ENCODE results near the gene PRSS1. TPM values are rescaled to one million over a fixed set of nuclear protein-coding genes. Genes with fewer than 3 reads are reported as not detected.

The PRSS1 gene
- total RNA-seq, 1 experiment from 2014 or later, result not detected

DNA sequence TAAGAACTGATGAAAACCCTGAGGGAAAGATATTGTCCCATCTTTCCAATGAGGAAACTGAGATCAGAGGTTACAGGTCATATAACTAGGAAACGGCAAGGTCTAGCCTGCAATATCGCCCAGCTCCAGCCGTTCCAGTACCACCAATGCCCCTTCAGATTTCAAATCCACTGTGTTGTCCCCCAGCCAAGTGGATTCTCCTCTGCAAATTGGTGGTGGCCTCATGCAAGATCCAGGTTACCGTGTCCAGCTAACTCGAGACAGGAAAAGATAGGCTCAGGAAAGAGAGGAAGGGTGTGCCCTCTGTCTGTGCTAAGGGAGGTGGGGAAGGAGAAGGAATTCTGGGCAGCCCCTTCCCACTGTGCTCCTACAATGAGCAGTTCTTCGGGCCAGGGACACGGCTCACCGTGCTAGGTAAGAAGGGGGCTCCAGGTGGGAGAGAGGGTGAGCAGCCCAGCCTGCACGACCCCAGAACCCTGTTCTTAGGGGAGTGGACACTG, 46.8 kb downstream of the PRSS1 start:
- H3K4me3 ChIP-seq (ENCODE audit: low read depth, low read length, poor library complexity, severe bottlenecking), result no peak overlapping the region

DNA sequence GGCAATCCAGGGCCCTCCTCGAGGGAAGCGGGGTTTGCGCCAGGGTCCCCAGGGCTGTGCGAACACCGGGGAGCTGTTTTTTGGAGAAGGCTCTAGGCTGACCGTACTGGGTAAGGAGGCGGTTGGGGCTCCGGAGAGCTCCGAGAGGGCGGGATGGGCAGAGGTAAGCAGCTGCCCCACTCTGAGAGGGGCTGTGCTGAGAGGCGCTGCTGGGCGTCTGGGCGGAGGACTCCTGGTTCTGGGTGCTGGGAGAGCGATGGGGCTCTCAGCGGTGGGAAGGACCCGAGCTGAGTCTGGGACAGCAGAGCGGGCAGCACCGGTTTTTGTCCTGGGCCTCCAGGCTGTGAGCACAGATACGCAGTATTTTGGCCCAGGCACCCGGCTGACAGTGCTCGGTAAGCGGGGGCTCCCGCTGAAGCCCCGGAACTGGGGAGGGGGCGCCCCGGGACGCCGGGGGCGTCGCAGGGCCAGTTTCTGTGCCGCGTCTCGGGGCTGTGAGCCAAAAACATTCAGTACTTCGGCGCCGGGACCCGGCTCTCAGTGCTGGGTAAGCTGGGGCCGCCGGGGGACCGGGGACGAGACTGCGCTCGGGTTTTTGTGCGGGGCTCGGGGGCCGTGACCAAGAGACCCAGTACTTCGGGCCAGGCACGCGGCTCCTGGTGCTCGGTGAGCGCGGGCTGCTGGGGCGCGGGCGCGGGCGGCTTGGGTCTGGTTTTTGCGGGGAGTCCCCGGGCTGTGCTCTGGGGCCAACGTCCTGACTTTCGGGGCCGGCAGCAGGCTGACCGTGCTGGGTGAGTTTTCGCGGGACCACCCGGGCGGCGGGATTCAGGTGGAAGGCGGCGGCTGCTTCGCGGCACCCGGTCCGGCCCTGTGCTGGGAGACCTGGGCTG, 47.5 kb downstream of the PRSS1 start:
- DNase-seq (ENCODE audit: low spot score), result no peak
- ChIA-PET CTCF (no interaction called here), POLR2A (ENCODE audit: low non-redundant PET) (no interaction called here)
- no TSS peak for BruUV-seq (replicated peaks)
- Histone ChIP-seq H3K9me3 (ENCODE audit: low read depth, low read length, poor library complexity, severe bottlenecking) (no peaks in the 10 kb centered on the region), H3K4me1 (ENCODE audit: insufficient read depth, low read length, poor library complexity, severe bottlenecking) (no peaks in the 10 kb centered on the region), H3K4me3 (ENCODE audit: low read depth, low read length, poor library complexity, severe bottlenecking) (no peak overlapping the region), H3K36me3 (ENCODE audit: insufficient read depth, low read length, poor library complexity, severe bottlenecking) (no peaks in the 10 kb centered on the region), H3K27me3 (replicated peaks; ENCODE audit: insufficient read depth, low read depth, low read length, poor library complexity) (peaks cover 80% of the 10 kb centered on the region), H3K27ac (ENCODE audit: low read depth, low read length, poor library complexity, severe bottlenecking) (no peak overlapping the region)
- intact Hi-C loops (cut with micrococcal nuclease; ENCODE audit: unreplicated experiment), result no loop called here
- TF ChIP-seq EZH2 (IDR thresholded peaks at IDR 0.05; ENCODE audit: borderline replicate concordance, low read depth, low read length, poor library complexity, severe bottlenecking), result peak; percentile 80
- TF ChIP-seq, protein P1, sequence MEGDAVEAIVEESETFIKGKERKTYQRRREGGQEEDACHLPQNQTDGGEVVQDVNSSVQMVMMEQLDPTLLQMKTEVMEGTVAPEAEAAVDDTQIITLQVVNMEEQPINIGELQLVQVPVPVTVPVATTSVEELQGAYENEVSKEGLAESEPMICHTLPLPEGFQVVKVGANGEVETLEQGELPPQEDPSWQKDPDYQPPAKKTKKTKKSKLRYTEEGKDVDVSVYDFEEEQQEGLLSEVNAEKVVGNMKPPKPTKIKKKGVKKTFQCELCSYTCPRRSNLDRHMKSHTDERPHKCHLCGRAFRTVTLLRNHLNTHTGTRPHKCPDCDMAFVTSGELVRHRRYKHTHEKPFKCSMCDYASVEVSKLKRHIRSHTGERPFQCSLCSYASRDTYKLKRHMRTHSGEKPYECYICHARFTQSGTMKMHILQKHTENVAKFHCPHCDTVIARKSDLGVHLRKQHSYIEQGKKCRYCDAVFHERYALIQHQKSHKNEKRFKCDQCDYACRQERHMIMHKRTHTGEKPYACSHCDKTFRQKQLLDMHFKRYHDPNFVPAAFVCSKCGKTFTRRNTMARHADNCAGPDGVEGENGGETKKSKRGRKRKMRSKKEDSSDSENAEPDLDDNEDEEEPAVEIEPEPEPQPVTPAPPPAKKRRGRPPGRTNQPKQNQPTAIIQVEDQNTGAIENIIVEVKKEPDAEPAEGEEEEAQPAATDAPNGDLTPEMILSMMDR (conservative IDR thresholded peaks at IDR 0.05; ENCODE audit: low read depth, low read length), result no peak

More for the DNA sequence above, 46.8 kb downstream of the PRSS1 start:
- DNase-seq (ENCODE audit: low spot score), result no peak
- no peaks in the 10 kb centered on the region for H3K4me1 ChIP-seq (ENCODE audit: insufficient read depth, low read length, poor library complexity, severe bottlenecking)
- TF ChIP-seq, protein P1 (conservative IDR thresholded peaks at IDR 0.05; ENCODE audit: low read depth, low read length), result no peak
- TF ChIP-seq EZH2 (IDR thresholded peaks at IDR 0.05; ENCODE audit: borderline replicate concordance, low read depth, low read length, poor library complexity, severe bottlenecking), result no peak
- BruUV-seq (replicated peaks), result no TSS peak
- H3K27ac ChIP-seq (ENCODE audit: low read depth, low read length, poor library complexity, severe bottlenecking), result no peak overlapping the region
- intact Hi-C loops (cut with micrococcal nuclease; ENCODE audit: unreplicated experiment), result no loop called here
- H3K36me3 ChIP-seq (ENCODE audit: insufficient read depth, low read length, poor library complexity, severe bottlenecking), result no peaks in the 10 kb centered on the region
- peaks cover 80% of the 10 kb centered on the region for H3K27me3 ChIP-seq (replicated peaks; ENCODE audit: insufficient read depth, low read depth, low read length, poor library complexity)
- CTCF ChIA-PET, result no interaction called here
- H3K9me3 ChIP-seq (ENCODE audit: low read depth, low read length, poor library complexity, severe bottlenecking), result no peaks in the 10 kb centered on the region
- POLR2A ChIA-PET (ENCODE audit: low non-redundant PET), result no interaction called here

DNA sequence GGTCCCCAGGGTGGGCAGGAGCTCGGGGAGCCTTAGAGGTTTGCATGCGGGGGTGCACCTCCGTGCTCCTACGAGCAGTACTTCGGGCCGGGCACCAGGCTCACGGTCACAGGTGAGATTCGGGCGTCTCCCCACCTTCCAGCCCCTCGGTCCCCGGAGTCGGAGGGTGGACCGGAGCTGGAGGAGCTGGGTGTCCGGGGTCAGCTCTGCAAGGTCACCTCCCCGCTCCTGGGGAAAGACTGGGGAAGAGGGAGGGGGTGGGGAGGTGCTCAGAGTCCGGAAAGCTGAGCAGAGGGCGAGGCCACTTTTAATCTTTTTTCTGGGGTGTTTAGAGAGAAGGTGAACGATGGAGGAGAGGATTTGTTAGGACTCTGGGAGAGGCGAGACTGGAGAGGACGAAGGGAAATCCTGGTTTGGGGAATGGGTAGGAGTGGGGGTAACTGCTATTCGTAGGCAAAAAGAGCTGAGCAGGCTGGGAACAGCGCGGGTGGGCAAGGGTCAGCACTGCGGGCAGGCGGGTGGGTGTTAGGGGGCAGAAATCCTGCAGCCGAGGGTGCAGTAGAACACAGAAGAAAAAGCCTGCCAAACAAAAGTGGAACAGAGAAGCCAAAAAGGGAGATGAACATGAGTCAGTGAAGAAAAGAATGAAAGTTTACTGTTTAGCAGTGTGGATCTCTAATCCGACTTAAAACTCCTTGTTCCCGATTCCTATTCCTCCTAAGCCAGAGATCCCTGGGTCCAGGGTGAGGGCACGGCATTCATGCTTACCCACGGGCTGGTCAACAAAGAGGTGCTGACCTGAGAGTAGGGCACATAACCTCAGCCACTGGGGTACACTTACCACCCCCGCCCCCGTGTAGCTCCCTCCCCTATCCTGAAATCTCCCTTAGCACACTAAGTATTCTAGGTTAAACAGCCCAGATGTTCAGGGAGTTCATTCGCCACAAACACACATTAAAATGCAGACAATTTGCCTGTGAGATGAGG, 48.4 kb downstream of the PRSS1 start:
- DNase-seq (ENCODE audit: low spot score), result no peak
- H3K4me3 ChIP-seq (ENCODE audit: low read depth, low read length, poor library complexity, severe bottlenecking), result no peak overlapping the region
- H3K27ac ChIP-seq (ENCODE audit: low read depth, low read length, poor library complexity, severe bottlenecking), result no peak overlapping the region
- H3K9me3 ChIP-seq (ENCODE audit: low read depth, low read length, poor library complexity, severe bottlenecking), result no peaks in the 10 kb centered on the region
- intact Hi-C loops (cut with micrococcal nuclease; ENCODE audit: unreplicated experiment), result no loop called here
- ChIA-PET POLR2A (ENCODE audit: low non-redundant PET) (no interaction called here), CTCF (no interaction called here)
- no peaks in the 10 kb centered on the region for H3K36me3 ChIP-seq (ENCODE audit: insufficient read depth, low read length, poor library complexity, severe bottlenecking)
- no TSS peak for BruUV-seq (replicated peaks)
- H3K27me3 ChIP-seq (replicated peaks; ENCODE audit: insufficient read depth, low read depth, low read length, poor library complexity), result peaks cover 78% of the 10 kb centered on the region
- peak; percentile 42 for TF ChIP-seq EZH2 (IDR thresholded peaks at IDR 0.05; ENCODE audit: borderline replicate concordance, low read depth, low read length, poor library complexity, severe bottlenecking)
- TF ChIP-seq, protein P1 (conservative IDR thresholded peaks at IDR 0.05; ENCODE audit: low read depth, low read length), result no peak
- no peaks in the 10 kb centered on the region for H3K4me1 ChIP-seq (ENCODE audit: insufficient read depth, low read length, poor library complexity, severe bottlenecking)

Data from A673 (cell line).